GM13976 (cell line): ENCODE results near the gene FAF2.

Experiments
- DNase-seq: peaks from one replicate; pipeline ENCODE4 v3.0.0; 2012; ENCODE audit warnings: low spot score
- in situ Hi-C: fragments of 300-500 bp; cut with MboI; formaldehyde crosslinking; loops from one replicate; pipeline ENCODE4 v1.12.0; 2022; ENCODE audit warnings: low sequenced_read_pairs, mixed read lengths, inconsistent platforms; ENCODE audit not compliant: unreplicated experiment
- TF ChIP-seq, protein P1 (sequence below): IDR thresholded peaks from 2 replicates; pipeline ENCODE4 v1.5.1; 2012; ENCODE audit warnings: borderline replicate concordance, mild to moderate bottlenecking; ENCODE audit not compliant: insufficient read depth; ENCODE audit errors: extremely low read depth, missing control alignments, control extremely low read depth

Gene FAF2

DNA sequence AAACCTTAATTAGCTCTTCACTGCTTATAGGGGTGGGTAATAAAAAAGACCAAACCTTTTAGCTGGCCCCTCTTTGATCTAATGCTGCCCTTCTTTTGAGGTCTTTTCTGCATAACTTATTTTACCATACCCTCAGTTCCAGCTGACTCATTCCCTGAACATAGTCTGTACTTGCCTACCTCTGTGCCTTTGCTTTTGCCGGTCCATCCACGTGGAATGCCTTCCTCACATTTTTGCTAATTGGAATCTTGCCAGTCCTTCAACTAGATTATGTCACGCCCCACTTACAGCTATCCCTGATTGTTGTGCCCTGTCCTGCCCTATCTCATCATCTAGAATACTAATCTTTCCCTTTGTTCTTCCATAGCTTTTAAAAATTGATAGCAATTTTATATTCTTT, 44.2 kb downstream of the FAF2 start:
- no peak for DNase-seq
- in situ Hi-C loops: no loop called here
- TF ChIP-seq, protein P1, sequence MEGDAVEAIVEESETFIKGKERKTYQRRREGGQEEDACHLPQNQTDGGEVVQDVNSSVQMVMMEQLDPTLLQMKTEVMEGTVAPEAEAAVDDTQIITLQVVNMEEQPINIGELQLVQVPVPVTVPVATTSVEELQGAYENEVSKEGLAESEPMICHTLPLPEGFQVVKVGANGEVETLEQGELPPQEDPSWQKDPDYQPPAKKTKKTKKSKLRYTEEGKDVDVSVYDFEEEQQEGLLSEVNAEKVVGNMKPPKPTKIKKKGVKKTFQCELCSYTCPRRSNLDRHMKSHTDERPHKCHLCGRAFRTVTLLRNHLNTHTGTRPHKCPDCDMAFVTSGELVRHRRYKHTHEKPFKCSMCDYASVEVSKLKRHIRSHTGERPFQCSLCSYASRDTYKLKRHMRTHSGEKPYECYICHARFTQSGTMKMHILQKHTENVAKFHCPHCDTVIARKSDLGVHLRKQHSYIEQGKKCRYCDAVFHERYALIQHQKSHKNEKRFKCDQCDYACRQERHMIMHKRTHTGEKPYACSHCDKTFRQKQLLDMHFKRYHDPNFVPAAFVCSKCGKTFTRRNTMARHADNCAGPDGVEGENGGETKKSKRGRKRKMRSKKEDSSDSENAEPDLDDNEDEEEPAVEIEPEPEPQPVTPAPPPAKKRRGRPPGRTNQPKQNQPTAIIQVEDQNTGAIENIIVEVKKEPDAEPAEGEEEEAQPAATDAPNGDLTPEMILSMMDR: no peak

DNA sequence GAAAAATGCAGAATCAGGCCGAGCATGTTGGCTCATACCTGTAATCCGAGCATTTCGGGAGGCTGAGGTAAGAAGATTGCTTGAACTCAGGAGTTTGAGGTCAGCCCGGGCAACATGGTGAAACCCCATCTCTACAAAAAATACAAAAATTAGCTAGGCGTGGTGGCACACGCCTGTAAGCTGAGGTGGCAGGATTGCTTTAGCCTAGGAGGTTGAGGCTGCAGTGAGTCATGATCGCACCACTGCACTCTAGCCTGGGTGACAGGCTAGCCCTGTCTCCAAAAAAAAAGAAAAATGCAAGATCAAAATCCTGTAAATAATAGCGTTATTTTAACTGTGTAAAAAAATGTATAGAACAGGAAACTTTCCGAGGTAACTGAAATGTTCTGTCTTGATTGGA, 49.7 kb downstream of the FAF2 start:
- no peak for DNase-seq
- TF ChIP-seq, protein P1: no peak
- in situ Hi-C loops: no loop called here

DNA sequence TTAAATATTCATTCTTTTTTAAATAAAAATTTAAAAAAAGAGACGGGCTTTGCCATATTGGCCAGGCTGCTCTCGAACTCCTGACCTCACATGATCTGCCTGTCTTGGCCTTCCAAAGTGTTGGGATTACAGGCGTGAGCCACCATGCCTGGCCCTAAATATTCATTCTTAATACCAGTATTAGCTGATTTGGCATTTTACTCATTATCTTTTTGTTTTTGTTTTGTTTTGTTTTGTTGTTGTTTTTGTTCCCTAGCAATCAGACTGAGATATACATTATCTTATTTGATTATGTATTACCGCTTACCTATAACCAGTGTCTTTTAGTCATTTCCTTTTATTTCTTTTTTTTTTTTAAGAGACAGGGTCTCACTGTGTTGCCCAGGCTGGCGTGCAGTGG, 51.1 kb downstream of the FAF2 start:
- in situ Hi-C loops: no loop called here
- TF ChIP-seq, protein P1: no peak
- DNase-seq: no peak

DNA sequence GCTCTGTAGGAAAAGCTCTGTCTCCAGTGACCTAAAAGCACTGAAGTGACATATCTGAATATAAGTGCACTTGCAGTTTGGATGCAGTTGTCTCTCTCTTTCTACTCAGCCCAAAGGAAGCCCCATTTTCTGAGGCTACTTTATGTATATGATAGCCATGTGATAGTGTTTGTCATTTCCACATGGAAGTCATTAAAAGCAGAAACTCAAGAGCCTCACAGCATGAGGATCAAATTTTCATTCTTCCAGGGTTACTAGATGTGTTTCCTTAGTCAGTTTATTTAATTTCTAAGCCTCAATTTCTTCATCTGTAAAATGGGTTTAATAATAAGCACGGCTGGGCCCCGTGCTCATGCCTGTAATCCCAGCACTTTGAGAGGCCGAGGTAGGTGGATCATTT, 52.3 kb downstream of the FAF2 start:
- in situ Hi-C loops: no loop called here
- TF ChIP-seq, protein P1: no peak

DNA sequence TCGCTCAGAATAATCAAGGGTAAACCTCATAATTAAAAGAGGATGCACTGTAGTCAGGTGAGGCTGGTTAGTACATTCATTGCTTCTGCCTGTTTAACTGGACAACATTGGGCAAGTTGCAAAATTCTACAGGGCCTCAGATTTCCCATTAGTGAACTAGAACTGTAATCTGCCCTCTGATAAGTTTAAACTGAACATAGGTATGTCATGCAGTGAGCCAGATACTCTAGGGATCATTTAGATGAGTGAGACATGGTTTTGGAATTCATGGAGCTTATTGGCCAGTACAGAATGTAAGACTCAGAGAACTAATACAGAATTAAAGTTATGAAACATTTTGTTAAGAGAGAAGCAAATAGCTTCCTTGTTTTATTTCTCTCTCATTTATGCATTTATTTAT, 53.1 kb downstream of the FAF2 start:
- in situ Hi-C loops: no loop called here
- no peak for DNase-seq
- TF ChIP-seq, protein P1: no peak

More for the DNA sequence above, 52.3 kb downstream of the FAF2 start:
- DNase-seq: no peak

DNA sequence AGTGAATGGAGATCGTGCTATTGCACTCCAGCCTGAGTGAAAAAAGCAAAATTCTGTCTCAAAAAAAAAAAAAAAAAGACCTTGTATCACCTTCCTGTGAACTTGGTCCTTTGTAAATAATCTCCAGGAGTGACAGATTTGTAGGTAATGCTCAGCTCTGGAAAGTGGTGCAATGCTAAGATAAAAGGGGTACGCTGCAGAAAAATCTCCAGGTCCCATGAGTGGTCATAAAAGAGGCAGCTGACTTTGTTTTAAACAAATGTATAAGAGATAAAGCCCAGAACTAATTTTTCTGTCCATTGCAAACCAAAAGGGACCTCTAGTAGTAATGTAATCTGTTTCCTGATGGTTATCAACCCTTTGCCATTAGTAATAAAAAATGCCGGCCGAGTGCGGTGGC, 55.3 kb downstream of the FAF2 start:
- DNase-seq: no peak
- in situ Hi-C loops: no loop called here
- TF ChIP-seq, protein P1: no peak

DNA sequence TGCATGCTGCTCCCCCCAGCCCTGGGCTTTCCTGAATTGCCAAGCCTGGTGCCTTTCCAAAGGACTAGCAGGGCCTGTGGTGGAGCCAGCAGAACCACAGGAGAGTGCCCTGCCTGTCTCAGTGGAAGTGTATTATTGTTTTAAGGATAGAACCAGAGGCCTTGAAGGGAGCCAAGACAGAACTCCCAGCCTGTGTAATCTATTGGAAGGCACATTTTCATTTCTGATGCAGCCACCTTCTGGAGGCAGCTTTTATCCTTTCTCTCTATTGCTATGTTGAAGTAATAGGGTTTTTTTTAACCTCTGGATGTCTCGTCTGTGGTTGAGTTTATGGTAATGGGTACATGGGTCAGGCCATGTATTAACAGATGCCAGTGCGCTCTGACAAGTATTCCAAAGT, 59.7 kb downstream of the FAF2 start:
- TF ChIP-seq, protein P1: no peak
- DNase-seq: no peak
- in situ Hi-C loops: no loop called here
